GM19463 (cell line): ENCODE results near the gene TRIP13.
"Not testable (repeated sequence)": the region's sequence is repeated elsewhere in the genome, so short reads cannot be mapped to it uniquely, and the experiment has no call there.

Experiments
- ATAC-seq: cut with Tn5 transposase; IDR thresholded peaks from one replicate; pipeline ENCODE4 v1.9.1; 2021; ENCODE audit warnings: mild to moderate bottlenecking, moderate library complexity; ENCODE audit not compliant: unreplicated experiment

TRIP13 gene

GRCh38 chr5:892394-893136, at the start of gene TRIP13, which contains the start of gene BRD9:
Gene TRIP13 (plus strand): TSS chr5:892884. CDS start chr5:892999, 115 bp downstream.
Gene BRD9 (minus strand): TSS chr5:892801. CDS start chr5:892657, 144 bp downstream.
- peak; percentile 98 for ATAC-seq

DNA sequence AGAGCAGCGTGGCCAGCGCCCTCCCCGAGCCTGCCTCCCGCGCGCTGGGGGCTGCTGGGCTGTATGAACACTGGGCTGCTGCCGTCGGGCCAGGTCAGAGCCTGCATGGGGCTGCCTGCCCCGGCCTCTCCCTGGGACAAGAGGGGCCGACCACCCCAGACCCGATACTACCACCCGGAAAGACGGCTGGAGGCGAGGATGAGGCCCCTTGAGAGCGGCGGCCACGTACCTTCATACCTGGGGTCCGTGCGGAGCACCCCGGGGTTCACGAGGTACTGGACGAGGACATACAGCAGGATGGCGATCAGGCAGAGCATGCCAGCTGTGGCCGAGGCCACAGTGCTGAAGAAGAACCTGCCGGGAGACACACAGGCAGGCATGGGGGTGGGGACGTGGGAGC, 49.3 kb upstream of the TRIP13 start:
- ATAC-seq = not testable (repeated sequence)

GRCh38 chr5:843926-844325, 48.8 kb upstream of the TRIP13 start:
- not testable (repeated sequence) for ATAC-seq

DNA sequence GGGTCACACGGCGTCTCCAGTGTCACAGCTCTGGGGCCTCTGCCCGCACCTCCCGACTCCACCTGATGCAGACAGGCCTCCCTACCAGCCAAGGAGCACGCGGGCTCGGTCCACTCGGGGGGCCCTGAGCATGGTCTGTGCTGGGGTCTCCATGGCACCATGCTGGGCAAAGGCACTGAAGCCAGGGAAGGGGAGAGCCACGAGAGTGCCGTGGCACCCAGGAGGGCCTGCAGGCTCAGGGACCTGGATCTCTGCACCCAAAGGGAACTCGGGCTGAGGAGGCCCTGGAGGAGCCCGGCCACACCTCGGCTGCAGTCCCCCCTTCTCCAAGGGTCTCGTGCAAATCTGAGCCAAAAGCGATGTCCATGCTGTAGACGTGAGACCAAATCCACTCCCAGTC, 48.3 kb upstream of the TRIP13 start:
- ATAC-seq = not testable (repeated sequence)

DNA sequence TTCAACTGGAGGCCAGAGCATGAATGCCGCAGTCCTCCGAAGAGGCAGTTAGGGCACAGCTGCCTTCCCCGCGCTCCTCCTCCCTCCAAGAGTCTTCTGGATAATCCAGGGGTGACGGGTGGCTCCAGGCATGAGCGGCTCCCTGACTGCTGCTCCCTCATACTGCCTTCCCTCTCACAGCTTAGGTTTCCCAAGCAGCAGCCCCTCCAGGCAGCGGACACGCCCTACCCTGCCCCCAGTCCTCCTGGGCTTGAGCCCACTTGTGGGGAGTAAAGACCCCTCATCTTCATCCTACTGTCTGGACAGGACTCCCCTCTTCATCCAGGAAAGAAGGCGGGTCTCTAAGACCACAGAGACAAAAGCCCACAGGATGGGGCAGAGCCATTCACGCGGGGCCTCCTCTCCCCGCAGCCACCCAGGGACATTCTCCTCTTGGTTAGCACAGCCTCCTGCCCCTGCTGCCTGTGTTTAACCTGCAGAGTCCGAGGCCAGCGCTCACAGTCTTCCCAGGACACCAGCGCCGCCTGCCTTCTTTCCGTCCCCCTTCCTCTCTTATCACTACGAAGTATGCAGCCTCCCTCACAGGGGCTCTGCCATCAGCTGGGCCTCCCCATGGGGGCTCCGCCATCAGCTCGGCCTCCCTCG, 47.5 kb upstream of the TRIP13 start:
- ATAC-seq = not testable (repeated sequence)

DNA sequence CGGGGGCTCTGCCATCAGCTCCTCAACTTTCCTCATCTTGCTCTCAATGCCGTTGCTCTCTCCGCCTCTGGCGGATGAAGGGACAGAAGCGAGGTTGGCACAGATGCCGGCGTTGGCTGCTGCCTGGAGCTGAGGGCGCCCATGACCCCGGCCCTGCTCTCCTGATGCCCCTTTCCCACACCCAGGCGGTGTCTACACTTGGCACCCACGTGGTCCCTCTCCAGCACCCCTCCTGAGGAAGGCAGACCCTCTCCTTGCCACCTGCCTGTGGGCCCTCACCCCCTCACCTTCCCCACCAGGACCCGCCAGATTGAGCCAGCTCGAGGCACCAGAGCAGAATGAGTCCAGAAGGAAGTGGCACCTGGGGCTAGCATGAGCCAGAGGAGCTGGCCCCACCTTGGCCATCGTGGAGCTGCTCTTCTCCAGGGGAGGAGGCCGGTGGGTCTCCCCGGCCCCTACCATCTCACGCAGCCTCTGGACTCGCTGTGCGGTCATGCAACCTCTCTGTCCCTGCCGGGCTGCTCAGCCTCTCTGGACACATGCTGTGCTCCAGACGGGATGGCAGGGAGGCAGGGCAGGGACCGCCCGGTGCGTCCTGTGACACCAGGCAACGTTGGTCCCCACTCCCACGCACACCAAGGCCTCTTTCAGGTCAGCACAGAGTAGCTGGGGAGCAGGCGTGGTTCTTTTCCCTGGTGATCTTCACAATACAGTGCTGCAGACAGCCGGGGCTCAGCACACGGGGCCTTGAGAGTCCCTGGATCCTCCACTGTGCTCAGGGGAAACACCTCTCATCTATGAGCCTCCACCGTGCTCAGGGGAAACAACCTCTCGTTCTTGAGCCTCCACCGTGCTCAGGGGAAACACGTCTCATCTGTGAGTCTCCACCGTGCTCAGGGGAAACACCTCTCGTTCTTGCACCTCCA, 46.7 kb upstream of the TRIP13 start:
- not testable (repeated sequence) for ATAC-seq

DNA sequence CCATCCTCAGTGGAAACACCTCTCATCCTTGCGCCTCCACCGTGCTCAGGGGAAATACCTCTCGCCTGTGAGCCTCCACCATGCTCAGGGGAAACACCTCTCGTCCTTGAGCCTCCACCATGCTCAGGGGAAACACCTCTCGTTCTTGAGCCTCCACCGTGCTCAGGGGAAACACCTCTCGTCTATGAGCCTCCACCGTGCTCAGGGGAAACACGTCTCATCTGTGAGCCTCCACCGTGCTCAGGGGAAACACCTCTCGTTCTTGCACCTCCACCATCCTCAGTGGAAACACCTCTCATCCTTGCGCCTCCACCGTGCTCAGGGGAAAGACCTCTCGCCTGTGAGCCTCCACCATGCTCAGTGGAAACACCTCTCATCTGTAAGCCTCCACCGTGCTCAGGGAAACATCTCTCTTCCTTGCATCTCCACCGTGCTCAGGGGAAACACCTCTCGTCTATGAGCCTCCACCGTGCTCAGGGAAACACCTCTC, 46.0 kb upstream of the TRIP13 start:
- not testable (repeated sequence) for ATAC-seq

DNA sequence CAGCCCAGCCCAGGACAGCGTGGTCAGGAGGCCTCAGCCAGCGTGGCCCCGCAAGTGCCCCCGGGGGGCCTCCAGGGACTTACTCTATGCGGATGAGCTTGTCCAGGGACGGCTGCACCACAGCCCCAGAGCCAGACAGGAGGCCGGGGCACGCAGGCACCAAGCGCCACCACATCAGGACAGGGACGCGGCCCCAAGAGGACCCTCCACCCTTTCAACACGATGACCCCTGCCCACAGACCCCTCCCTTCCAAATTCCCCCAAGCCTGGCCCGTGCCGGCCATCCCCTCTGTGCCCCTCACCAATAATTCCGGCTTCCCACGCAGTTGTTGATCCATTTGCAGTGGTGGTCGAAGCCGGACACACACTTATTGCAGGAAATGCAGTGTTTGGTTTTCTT, 45.5 kb upstream of the TRIP13 start:
- ATAC-seq = not testable (repeated sequence)

- ATAC-seq = not testable (repeated sequence)
Observed at GRCh38 chr5:847736-848135, 44.9 kb upstream of the TRIP13 start.

DNA sequence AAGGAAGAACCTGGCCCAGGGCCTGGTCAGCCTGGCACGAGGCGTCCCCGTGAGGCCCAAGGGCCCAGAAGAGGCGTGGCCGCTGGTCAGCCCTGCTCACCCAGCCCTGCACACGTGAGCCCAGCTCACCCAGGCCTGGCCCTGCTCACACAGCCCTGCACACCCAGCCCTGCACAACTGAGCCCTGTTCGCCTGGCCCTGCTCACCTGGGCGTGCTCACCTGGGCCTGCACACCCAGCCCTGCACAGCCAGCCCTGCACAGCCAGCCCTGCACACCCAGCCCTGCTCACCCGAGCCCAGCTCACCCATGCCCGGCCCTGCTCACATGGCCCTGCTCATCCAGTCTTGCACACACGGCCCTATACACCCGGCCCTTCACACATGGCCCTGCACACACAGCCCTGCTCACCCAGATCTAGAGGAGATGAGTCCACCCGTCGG, 44.0 kb upstream of the TRIP13 start:
- ATAC-seq = no peak

GRCh38 chr5:849651-850301, 42.9 kb upstream of the TRIP13 start:
- ATAC-seq = no peak

DNA sequence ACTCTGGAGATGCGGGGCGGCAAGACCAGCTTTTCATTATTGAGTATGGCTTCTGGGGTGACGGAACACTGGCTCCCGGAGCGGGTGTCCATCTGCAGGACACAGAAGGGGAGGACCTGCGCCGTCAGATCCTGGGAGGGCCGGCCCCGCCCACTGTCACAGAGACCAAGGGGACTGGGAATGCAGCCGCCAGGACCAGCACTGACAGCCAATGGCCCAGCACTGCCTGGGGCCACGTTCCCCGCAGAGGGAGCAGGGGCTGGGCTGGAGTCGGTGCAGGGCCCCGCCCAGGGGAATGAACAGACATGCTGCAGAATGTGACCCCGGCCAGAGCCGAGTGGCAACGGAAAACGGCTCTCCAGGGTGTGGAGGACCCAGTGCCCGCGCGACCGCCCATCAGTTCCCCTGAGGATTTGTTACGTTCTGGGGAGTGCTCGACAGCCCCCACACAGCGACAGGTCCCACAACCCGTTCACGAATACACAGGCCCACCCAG, 42.1 kb upstream of the TRIP13 start, which contains the start of gene ZDHHC11:
Gene ZDHHC11 (minus strand): TSS at position 476 of the 496 bp plus-strand sequence. CDS start 384 bp downstream, at position 92.
- no peak for ATAC-seq

DNA sequence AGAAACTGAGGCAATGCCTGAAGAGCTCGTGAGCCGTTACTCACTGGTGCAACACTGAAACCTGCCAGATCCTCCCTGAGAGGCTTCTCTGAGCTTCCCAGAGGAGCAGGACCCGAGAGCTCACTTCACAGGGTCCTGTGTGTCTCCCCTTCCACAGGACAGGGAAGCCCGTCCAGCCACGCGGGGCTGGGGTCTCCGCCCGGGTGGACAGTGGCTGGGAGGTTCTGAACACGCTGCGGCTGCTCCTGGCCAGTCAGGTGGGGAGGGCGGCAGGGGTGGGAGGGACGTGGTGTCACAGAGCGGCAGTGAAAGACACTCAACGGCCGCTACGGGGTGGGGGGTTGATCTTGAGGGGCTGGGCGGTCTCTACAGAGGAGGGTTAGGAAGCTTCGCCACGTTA, 41.6 kb upstream of the TRIP13 start:
- ATAC-seq = no peak

DNA sequence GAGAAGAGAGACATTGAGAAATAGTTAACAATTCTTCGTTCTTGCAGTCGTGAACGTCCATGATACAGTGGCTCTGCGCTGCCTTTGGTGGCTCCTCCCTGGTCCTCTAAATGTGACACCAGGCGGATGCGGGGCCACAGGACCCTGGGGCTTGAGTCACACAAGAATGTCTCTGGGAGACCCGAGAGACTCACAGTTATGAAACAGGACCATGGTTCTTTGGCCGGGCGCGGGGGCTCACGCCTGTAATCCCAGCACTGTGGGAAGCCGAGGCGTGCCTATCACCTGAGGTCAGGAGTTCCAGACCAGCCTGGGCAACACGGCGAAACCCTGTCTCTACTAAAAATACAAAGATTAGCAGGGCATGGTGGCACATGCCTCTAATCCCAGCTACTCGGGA, 41.1 kb upstream of the TRIP13 start:
- ATAC-seq = no peak

DNA sequence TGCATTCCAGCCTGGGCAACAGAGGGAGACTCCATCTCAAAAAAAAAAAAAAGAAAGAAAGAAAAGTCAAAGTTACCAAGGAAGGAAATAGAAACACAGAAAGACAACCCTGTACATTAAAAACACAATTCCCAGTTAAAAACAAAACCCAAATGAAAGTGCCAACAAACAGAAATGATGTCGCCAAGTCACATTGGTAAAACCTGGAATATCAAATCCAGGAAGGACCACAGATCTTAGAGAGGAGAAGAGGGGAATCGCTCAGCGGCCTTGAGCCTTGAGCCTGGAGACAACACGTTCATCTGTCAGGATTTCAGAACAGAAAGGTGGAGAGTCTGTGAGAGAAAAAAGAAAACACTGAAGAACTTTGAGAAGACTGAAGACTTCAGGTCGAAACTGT, 40.7 kb upstream of the TRIP13 start:
- ATAC-seq = no peak

- no peak for ATAC-seq
Observed at GRCh38 chr5:852431-853401, 40.0 kb upstream of the TRIP13 start.

DNA sequence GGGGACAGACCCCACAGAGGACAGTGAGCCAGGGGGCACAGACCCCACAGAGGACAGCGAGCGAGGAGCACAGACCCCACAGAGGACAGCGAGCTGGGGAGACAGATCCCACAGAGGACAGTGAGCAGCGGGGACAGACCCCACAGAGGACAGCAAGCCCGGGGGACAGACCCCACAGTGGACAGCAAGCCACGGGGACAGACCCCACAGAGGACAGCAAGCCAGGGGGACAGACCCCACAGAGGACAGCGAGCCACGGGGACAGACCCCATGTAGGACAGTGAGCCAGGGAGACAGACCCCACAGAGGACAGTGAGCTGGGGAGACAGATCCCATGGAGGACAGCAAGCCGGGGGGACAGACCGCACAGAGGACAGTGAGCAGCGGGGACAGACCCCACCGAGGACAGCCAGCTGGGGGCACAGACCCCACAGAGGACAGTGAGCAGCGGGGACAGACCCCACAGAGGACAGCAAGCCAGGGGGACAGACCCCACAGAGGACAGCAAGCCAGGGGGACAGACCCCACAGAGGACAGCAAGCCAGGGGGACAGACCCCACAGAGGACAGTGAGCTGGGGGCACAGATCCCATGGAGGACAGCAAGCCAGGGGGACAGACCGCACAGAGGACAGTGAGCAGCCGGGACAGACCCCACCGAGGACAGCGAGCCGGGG, 39.1 kb upstream of the TRIP13 start:
- ATAC-seq = not testable (repeated sequence)

DNA sequence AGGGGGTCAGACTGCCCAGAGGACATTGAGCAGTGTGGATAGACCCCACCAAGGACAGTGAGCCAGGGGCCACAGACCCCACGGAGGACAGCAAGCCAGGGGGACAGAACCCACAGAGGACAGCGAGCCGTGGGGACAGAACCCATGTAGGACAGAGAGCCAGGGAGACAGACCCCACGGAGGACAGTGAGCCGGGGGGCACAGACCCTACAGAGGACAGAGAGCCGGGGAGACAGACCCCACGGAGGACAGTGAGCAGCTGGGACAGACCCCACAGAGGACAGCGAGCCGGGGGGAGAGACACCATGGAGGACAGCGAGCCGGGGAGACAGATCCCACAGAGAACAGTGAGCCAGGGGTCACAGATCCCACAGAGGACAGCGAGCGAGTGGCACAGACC, 38.5 kb upstream of the TRIP13 start:
- no peak for ATAC-seq
